Hepatic stellate cell (primary cell): ENCODE results near the gene AK2.
A peak's percentile ranks its signal among the peaks of the same experiment; 100 is the strongest.
"Not testable (repeated sequence)": the region's sequence is repeated elsewhere in the genome, so short reads cannot be mapped to it uniquely, and the experiment has no call there.

Experiments
- DNase-seq: peaks from one replicate; pipeline ENCODE4 v3.0.0; 2011; ENCODE audit warnings: low spot score

The AK2 gene

DNA sequence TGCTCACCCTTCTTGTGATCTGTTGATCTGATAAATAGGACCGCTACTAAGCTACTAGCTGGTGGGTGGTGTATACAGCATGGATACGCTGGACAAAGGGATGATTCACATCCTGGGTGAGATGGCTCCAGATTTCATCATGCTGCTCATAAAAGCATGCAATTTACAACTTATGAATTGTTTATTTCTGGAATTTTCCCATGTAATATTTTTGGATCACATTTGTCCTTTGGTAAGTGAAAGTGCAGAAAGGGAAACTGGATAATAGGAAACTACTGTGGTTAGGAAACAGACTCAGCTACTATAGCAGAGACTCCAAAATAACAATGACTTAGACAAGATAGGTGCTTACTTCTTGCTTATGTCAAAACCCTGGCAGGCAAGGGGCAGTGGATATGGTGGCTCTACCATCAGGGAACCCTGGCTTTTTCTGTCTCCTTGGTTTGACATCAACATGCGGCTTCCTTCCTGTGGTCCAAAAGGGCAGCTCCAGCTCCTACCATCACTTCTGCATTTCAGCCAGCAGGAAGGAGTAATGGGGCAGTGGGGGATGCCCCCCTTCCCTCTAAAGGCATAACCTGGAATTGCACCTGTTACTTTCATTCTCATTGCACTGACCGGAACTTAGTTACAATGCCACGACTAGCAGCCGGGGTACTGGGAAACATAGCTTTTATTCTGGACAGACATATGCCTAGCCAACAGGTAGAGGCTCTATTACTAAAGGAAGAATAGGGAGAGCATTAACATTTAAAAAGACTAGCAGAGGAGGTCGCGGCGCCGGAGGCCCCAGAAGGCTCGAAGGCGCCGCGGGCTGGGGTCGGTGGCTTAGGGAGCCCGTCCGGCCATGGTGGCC is 13.8 kb upstream of the AK2 start:
- peak; percentile 57 for DNase-seq

DNA sequence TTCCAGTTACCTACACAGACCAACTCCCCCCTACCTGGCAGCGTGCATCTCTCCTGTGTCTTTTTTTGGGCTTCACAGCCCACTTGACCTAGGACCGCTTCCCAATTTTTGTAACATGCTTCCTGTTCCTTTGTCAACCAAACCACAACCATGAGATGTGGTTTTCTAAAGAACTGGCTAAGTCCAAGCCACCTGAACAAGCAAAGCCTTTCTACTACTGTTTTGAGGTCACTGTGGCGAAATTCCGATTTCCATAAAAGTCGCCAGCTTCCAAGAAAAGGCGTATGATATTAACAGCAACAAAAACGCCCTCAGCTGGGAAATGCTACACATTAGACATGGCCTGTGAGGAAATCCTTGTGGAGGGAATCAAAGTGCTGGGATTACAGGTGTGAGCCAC is 12.7 kb upstream of the AK2 start:
- DNase-seq: no peak

DNA sequence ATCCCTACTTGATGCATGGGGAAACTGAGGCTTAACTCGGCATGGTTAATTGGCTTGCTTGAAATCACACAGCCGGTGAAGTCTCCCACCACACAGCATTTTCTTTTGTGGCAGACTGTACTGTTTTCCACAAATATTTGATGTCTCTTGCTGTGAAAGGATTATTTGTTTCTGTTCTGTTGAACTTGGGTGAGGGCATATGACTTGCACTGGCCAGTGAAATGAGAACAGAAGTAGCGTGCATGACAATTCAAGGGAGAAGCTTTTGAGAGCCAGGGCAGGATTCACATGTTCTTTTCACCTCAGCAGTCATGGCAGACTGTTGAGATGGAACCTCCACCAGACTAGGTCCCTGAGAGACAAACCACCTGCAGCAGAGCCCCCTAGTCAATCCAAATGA is 11.7 kb upstream of the AK2 start:
- DNase-seq: no peak

DNA sequence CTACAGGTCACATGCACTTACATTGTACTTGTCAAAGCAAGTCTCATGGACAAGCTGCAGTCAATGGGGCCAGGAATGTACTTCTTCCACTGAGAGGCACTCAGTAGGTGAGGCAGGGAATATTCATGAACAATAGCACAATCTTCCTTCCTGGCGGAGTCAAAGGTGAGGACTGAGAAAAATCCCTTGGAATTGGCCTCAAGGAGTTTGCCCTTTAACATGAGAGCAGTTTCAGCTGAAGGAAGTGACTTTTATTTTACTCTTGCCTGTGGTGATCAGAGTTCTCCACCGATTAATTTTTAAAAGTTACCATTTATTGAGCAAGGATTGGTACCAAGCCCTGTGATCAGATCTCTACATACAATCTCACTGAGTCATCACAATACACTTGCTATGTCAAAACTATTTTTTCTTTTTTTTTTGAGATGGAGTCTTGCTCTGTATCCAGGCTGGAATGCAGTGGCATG is 11.2 kb upstream of the AK2 start:
- no peak for DNase-seq

DNA sequence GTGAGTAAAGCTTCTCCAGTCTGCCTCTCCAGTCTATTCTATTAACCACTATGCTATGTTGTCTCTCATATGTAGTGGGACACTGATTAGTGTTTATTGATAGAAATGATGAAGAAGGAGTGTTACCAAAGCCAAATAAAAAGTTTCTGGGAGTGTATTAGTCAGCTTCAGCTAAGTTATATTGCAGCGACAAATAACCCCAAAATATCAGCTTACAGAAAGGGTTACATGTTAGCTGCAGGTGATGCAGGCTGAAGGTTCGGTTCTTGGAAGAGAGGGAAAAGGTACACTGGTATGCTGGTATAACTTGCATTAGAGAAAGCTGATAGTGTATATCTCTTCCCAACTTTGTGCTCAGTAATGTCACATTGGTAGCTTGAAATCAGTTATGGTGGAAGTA is 10.6 kb upstream of the AK2 start:
- no peak for DNase-seq

DNA sequence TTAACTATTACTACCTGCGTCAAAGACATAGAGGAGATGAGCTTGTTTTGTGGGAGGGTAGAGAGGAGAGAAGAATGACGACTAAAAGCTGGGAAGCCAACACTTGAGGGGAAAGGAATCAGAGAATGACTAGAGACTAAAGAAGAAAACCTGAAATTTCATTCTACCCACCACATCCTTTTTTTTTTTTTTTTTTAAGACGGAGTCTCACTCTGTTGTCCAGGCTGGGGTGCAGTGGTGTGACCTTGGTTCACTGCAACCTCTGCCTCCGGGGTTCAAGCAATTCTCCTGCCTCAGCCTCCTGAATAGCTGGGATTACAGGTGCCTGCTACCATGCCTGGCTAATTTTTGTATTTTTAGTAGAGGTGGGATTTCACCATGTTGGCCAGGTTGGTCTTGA is 9.6 kb upstream of the AK2 start:
- not testable (repeated sequence) for DNase-seq

DNA sequence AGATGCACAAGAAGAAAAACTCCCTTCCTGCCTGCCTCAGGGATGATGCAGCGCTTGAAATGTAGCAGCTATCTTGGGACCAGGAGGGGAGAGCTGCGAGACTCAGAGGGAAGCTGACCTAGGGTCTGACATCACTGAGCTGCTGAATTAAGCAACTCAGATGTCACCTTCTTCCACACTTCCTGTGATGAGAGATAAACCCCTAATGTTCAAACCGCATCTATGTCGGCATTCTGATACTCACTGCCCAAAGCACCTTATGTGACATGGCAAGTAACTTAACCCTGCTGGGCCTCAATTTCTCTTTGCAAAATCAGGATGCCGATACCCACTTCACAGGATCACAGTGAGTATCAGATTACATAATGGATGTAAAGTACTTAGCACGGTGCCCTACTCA is 9.1 kb upstream of the AK2 start:
- no peak for DNase-seq

DNA sequence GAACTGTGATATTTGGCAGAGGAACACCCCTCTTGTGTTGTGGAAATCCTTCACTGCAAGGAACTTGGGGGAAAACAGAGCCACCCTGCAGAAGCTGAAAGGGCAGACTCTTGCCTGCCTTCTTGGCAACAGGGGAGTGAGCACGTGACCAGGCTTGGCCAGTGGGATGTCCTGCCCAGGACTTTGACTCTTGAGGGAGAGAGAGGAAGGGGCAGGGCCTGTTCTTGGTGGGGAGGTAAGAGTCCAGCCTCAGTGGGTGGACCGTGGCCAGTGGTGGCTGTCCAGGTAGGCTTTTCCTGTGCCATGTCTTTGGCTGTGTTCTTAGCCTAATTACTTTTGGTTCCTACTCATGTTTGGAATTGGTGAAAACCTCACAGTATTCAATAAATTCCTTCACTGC is 8.6 kb upstream of the AK2 start:
- no peak for DNase-seq

DNA sequence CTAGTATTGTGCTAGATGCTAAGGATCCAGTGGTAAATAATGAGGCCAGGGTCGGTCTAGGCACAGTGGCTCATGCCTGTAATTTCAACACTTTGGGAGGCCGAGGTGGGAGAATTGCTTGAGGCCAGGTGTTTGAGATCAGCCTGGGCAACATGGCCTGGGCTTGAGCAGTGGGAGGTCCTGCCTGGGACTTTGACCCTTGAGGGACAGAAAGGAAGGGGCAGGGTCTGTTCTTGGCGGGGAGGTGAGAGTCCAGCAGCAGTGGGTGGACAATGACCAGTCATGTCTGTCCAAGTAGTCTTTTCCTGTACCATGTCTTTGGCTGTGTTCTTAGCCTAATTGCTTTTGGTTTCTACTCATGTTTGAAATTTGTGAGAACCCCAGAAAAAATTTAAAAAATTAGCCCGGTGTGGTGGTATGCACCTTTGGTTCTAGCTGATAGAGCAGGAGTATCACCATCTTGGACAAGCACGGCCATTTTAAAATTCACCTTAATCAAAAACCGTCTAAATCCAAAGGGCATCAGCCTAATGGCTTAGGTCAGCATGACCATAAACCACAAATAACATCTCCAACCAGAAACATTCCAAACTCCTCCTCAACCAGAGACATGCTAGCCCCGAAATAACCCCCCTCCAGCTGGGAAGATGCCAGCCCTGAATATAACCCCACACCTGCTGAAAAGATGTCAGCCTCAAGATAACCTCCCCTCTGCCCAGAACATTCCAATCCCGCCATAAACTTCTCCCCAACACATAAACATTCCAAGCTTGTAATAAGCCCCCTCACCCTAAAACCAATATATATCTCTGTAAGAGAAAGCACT is 6.8 kb upstream of the AK2 start:
- no peak for DNase-seq

DNA sequence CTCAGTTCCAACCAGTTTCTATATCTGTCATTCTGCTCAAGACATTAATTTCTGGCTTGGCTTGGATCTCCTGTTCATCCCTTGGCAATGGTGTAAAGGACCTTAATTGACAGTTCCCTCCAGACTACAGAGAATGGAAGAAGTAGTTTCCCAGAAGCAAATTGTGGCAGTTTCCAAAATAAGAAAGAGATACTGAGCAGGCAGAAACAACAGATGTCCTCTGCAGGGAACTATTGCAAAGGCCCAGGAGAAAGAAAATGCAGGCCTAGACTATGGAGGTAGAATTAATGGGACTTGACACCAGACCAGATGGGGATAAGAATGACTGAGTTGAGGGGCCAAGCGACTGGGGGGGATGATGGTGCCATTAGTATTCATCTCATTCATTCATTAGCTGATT is 6.1 kb upstream of the AK2 start:
- no peak for DNase-seq

DNA sequence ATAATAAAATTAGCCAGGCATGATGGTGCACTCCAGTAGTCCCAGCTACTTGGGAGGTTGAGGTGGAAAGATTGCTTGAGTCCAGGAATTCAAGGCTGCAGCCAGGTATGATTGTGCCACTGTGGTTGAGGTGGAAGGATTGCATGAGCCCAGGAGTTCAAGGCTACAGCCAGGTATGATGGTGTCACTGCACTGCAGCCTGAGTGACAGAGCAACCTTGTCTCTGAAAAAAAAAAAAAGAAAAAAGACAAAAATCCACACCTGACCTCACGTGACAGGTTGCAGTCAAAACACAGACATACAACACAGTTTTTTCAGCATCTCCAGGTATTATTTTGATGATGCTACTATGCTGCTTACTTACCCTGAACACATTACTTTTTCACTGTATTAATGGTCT is 4.3 kb upstream of the AK2 start:
- no peak for DNase-seq

DNA sequence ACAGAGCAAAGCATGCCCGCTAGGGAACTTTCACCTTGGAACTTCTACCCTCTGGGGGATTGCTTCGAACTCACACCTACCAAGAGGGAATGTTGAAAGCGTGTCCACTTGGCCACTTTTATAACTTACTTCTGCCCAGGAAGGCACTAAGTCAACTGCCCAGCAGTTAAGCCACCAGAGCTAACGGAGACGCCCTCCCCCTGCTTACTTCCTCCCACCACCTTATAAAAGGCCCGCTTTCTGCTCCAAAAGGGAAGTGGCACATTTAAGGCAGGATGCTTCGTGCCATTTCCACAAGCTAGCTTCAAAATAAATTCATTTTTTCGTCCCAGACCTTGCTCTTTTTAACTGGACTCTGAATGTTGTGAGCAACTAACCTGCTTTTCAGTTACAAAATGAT is 3.2 kb upstream of the AK2 start:
- DNase-seq: no peak

DNA sequence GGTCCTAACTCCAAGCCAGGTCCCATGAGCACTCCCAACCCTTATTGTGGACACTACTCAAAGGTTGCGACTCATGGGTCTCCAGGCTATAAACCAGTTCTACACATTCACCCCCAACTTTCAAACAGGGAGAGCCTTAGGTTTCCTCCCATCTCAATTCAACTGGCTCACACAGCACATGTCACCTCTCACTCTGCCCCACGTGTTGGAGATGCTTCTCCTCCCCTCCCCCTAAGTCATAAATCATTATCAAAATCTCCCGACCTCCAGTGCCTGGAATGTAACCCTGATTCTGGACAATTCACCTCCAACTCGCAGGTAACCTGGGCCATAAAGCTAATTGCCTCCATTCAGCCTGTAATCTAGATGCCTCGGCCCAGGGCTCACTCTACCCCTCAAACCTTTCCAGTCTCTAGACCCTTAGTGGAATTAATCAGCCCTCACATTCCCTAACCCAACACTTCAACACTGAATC is 595 bp downstream of the AK2 start:
- DNase-seq: peak; percentile 34

DNA sequence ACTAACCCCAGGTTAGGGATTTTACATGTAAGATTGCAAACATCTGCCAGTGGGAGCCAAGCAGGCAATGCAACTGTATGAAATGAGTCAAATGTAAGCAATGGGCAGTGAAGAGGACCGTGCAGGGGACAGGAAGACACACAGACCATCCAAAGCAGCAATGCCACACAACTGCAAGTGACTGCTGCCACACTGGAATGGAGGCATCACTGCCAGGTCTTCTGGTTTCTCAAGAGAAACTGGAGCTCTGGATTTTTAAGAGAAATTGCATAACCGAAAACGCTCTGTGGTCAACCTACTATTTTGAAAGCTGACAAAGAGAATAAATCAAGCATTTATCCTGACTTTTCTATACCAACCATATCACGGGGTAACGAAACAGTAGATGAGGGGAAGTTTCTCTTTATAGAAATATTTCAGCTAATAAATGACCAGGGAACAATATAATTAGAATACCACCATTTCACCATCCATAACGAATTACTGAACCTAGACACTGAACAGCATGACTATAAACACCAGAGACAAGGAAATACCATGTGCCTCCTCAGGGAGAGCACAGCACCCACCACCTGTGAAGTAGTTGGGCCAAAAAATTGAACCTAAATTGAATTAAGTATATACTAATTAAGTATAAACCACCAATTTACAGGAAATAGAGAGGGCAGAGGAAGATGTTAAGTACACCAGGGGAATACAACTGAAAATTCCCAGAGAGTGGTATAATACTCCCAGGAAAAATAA is 4.4 kb downstream of the AK2 start:
- DNase-seq: no peak

DNA sequence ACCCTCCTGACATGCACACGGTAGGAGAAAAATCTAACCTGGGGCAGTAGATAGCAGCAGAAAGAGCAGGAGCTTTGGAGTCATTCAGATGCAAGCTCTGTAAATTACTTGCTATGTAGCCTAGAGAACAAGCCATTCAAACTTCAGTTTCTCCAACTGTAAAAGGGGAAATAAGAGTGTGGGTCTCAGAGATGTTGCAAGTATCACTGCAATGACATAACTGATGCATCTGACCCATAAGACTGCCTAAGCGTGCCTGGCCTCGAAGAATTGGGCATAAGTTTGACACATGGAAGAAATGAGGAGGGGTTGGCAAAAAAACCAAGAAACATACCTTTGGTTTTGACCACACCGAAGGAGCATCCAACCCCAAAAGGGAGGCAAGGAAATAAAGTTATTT is 5.2 kb downstream of the AK2 start:
- DNase-seq: no peak

DNA sequence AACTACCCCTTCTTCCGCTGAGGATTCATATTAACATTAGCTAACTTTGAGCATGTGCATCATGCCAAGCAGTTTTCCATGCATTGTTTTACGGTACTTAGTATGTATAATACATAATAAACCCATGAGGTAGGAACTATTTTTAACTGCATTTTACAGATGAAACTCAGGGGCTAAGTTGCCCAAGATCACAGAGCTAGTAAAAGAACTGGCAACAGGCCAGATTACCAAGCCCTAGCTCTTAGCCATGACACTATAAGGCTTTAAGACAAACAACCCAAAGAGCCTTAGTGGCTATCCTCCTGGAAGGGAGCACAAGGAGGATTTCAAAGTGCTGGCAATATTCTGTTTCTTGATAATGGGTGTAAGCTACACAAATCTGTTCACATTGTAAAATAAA is 6.1 kb downstream of the AK2 start:
- no peak for DNase-seq

DNA sequence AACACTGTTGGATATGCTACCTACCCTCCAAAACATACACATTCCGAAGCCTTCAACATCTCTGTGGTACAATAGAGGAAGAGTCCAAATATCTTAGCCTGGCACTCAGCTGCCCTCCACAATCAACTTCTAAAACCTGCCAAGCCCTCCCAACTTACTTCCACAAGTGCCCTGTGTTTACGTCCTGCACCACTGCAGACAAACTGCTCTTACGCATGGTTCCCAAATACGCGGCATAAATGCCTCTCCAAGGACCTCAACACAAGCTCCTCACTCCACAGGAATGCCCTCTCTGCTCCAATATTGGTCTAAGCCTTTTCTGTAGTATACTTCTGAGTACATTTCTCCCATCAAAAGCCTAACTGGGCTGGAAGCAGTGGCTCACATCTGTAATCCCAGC is 6.8 kb downstream of the AK2 start:
- DNase-seq: no peak

DNA sequence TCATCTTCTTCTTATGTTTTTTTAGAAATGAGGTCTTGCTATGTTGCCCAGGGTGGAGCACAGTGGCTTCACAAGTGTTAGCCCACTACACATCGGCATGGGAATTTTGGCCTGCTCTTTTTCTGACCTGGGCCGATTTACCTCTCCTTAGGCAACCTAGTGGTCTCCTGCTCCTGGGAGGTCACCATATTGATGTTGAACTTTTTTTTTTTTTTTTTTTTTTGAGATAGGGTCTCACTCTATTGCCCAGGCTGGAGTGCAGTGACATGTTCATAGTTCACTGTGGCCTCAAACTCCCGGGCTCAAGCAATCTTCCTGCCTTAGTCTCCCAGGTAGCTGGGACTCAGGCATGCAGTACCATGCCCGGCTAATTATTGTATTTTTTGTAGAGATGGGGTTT is 7.5 kb downstream of the AK2 start:
- no peak for DNase-seq

DNA sequence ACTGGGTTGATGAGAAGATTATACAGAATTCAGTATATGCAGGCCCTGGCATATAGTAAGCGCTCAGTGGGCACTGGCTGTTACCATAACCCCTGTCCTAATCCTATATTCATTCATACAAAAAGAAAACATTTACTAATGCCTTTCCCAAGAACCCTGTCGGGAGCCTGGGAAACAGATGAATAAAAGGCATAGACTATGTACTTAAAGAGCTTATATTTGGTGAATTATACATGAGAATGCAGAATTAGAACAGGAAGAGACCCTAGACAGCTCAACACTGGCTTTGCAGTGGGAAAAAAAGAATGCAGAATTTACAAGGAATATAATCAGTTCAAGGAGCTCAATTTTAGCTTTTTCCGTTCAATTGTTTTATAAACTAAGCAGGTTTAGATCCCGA is 10.9 kb downstream of the AK2 start:
- no peak for DNase-seq

DNA sequence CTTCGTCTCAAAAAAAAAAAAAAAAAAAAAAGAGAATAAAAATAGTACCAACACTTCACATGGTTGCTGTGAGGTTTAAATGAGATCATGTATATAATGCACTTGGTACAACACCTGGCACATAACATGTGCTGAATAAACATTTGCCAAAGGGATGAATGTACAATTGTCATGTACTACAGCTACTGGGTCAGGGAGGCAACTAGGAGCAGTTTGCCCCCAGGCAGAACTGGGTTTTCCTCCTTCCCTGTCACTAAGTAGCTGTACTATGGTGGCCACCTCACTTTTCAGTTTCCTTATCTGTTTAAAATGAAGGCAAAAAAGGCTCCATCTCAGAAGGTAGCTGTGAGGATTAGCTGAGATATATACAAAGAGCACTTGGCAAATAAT is 11.5 kb downstream of the AK2 start:
- DNase-seq: no peak

DNA sequence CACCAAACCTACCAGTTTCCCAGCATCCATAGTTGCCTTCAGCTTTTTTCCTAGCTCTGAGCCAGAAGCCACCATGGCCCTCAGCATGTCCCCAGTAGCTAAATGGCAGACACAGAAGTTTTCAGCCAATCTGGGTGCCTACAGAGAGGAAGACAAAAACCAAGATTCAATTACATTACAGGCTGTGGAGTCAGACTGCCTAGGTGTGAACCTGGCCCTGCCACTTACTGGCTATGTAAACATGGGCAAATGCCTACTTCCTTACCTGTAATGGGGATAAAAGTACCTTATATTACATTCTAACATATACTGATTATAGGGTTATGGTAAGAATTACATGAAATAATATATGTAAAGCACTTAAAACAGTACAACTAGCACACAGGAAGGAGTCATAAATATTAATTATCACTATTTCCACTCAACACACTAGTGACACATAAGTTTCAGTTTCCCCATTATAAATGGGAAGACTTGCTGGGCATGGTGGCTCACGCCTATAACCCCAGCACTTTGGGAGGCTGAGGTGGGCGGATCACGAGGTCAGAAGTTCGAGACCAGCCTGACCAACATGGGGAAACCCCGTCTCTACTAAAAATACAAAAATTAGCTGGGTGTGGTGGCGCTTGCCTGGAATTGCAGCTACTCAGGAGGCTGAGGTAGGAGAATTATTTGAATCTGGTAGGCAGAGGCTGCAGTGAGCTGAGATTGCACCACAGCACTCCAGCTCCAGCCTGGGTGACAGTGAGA is 12.1 kb downstream of the AK2 start:
- DNase-seq: not testable (repeated sequence)

DNA sequence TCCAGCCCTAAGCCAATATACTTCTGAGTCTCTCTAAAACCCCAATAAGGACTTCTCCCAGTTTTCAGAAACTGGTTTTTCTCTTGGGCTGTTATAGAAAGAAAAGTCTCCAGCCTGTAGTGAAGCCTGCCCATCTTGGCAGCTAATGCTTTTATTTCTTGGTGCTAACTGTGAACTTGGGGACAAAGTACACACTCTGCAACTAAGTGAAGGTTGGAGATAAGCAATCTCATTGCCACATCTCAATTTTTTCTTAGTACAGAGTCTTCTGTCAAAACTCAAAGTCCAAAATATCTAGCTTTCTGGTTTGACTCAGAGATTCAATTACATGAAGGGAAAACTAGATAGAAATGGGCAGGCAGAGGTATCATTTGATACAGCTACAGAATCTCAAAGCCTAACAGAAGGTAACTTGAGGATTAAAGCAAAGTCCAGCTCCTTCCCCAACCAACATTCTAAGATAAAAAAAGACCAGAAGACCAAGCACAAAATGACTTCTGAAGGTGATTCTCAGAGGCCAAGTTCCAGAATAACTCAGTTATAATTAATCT is 14.0 kb downstream of the AK2 start:
- DNase-seq: no peak
